Upper lobe of left lung (tissue), 6 donors: ENCODE measurements around the gene ANKRD13B. TPM values are rescaled to one million over a fixed set of nuclear protein-coding genes. Genes with fewer than 3 reads are reported as not detected.

Source experiments
- ATAC-seq, 2 donors: fragments of 200-7000 bp; cut with Tn5 transposase; one replicate each; pipeline ENCODE4 v1.9.1; 2022; ENCODE audit warnings: mild to moderate bottlenecking in 2 of 2, moderate library complexity in 2 of 2; ENCODE audit not compliant: low FRiP score in 2 of 2
- DNase-seq, 2 donors: peaks; one replicate each; pipeline ENCODE4 v3.0.0-alpha.2; 2019 to 2020
- H3K27ac ChIP-seq, 4 donors: fragments of 200-600 bp; sonication (generic); one replicate each; pipeline ENCODE4 v1.5.1; 2016 to 2019
- H3K27me3 ChIP-seq, 4 donors: fragments of 200-600 bp; sonication (generic); one replicate each; pipeline ENCODE4 v1.5.1; 2017 to 2019
- H3K36me3 ChIP-seq, 4 donors: fragments of 200-600 bp; sonication (generic); one replicate each; pipeline ENCODE4 v1.5.1; 2016 to 2019
- H3K4me1 ChIP-seq, 4 donors: fragments of 200-600 bp; sonication (generic); one replicate each; pipeline ENCODE4 v1.5.1; 2018 to 2019
- H3K4me3 ChIP-seq, 4 donors: fragments of 200-600 bp; sonication (generic); one replicate each; pipeline ENCODE4 v1.5.1; 2017 to 2019; ENCODE audit warnings: mild to moderate bottlenecking in 2 of 4, moderate library complexity in 1 of 4
- H3K9me3 ChIP-seq, 4 donors: fragments of 200-600 bp; sonication (generic); one replicate each; pipeline ENCODE4 v1.5.1; 2018 to 2019
- CTCF ChIP-seq, 6 experiments: fragments of 450-650 bp in 4 of 6; fragments of 200-600 bp in 2 of 6; sonication (generic) in 2 of 6; IDR thresholded peaks; one replicate each; pipeline ENCODE4 v1.5.1; 2016 to 2019; ENCODE audit warnings: antibody characterized with exemption in 6 of 6
- EP300 ChIP-seq, 4 donors: sonication (generic); formaldehyde crosslinking; IDR thresholded peaks; one replicate each; pipeline ENCODE4 v1.5.1; 2017; ENCODE audit warnings: antibody characterized with exemption in 4 of 4, control low read depth in 2 of 4
- POLR2A ChIP-seq, 4 donors: fragments of 450-650 bp; IDR thresholded peaks; one replicate each; pipeline ENCODE4 v1.5.1; 2016 to 2017; ENCODE audit warnings: antibody characterized with exemption in 4 of 4, mild to moderate bottlenecking in 2 of 4
- POLR2AphosphoS5 ChIP-seq, 2 donors: sonication (generic); formaldehyde crosslinking; IDR thresholded peaks; one replicate each; pipeline ENCODE4 v1.5.1; 2017; ENCODE audit warnings: antibody characterized with exemption in 2 of 2
- WGBS, 2 donors: methylation state at CpG; one replicate each; pipeline ENCODE4 v1.1.5; 2017 to 2018; 5-methylcytosine and 5-hydroxymethylcytosine counted together
- total RNA-seq, 6 donors: library from RNA; depleted of rRNA in 4 of 6; stranded (reverse); fragments of >200 nt in 4 of 6; gene quantifications; one replicate each; pipeline versions ENCODE4 v1.1.0 to v1.2.1, GENCODE V29; 2016 to 2021
- donor health status: DM: no; HTN: no; CAD: no; lungs with moderate emphysema.
- donor health status: DM: no; HTN: yes; CAD: no; lungs with severe emphysema.

ANKRD13B gene
- total RNA-seq, 6 donors from 2014 or later: 1.5 to 24.1 (median 3.9) TPM

- DNase-seq (peak; percentile 89 to 92), ATAC-seq (peak; percentile 49 to 76)
- TF ChIP-seq POLR2A (IDR thresholded peaks at IDR 0.05): peak in 1 of 4 donors; percentile 46
- TF ChIP-seq CTCF (IDR thresholded peaks at IDR 0.05): peak; percentile 49 to 79 (median 76)
- TF ChIP-seq POLR2AphosphoS5 (IDR thresholded peaks at IDR 0.05): peak in 1 of 2 donors; percentile 29
- no peak for TF ChIP-seq EP300 (IDR thresholded peaks at IDR 0.05)
- peak overlapping the region in 3 of 4 donors; percentile 35 to 51 (median 49) for H3K4me3 ChIP-seq
- H3K36me3 ChIP-seq: no peaks in the 10 kb centered on the region
- H3K9me3 ChIP-seq: no peaks in the 10 kb centered on the region
- H3K27me3 ChIP-seq: peaks cover 0 to 10% (median 0%) of the 10 kb centered on the region in 4 donors
- peak overlapping the region in 2 of 4 donors; percentile 66 to 69 for H3K27ac ChIP-seq
- WGBS, 2 donors: 25 to 43% methylated on average over 1 to 10 of the region's 16 CpGs
- H3K4me1 ChIP-seq: peaks cover 54 to 71% (median 65%) of the 10 kb centered on the region in 4 donors
Observed at GRCh38 chr17:29617125-29617480, 24.2 kb downstream of the ANKRD13B start.

DNA sequence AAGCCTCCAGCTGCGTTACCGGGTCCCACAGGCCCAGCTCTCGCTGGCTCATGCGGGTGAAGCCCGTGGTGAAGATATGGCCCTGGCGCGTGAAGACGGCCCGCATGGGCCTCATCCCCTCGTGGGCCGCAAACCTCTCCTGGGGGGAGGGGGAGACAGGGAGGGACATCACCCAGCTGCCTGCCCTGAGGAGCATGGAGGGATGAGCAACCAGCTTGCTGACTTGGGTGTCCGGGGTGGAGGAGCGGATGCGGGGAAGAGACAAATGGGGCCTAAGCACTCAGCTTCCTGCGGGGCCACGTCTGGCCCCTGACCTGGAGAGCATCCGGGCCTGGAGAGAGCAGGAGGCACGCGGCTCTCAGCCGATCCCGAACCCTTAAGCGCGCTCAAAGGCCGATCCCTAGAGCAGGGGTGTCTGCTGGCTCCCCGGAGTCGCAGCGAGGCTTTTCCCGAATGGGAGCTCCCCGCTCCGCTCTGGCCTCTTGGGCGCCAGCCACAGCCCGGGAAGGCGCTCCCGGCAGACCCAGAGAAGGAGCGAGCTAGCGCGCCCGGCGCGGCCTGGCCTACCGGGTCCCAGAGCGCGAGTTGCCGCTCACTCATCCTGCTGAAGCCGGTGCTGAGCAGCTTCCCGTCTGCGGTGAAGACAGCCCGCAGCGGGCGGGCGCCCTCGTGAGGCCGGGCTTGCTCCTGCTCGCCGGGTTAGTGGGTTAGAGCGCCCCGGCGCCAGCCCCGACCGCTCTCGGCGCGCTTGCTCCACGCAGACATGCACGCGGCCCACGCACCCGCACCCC lies 24.7 kb downstream of the ANKRD13B start:
- TF ChIP-seq POLR2AphosphoS5 (IDR thresholded peaks at IDR 0.05) (no peak), POLR2A (IDR thresholded peaks at IDR 0.05) (no peak), CTCF (IDR thresholded peaks at IDR 0.05) (peak; percentile 45 to 91 (median 76))
- Histone ChIP-seq H3K9me3 (no peaks in the 10 kb centered on the region), H3K36me3 (no peaks in the 10 kb centered on the region), H3K27me3 (peaks cover 0 to 10% (median 0%) of the 10 kb centered on the region in 4 donors), H3K4me3 (peak overlapping the region in 3 of 4 donors; percentile 35 to 51 (median 49)), H3K4me1 (peaks cover 56 to 75% (median 69%) of the 10 kb centered on the region in 4 donors), H3K27ac (peak overlapping the region in 2 of 4 donors; percentile 66 to 69)
- peak; percentile 92 to 98 for DNase-seq
- ATAC-seq: peak; percentile 66 to 75
- 34 to 45% methylated on average over 17 to 36 of the region's 68 CpGs for WGBS, 2 donors

DNA sequence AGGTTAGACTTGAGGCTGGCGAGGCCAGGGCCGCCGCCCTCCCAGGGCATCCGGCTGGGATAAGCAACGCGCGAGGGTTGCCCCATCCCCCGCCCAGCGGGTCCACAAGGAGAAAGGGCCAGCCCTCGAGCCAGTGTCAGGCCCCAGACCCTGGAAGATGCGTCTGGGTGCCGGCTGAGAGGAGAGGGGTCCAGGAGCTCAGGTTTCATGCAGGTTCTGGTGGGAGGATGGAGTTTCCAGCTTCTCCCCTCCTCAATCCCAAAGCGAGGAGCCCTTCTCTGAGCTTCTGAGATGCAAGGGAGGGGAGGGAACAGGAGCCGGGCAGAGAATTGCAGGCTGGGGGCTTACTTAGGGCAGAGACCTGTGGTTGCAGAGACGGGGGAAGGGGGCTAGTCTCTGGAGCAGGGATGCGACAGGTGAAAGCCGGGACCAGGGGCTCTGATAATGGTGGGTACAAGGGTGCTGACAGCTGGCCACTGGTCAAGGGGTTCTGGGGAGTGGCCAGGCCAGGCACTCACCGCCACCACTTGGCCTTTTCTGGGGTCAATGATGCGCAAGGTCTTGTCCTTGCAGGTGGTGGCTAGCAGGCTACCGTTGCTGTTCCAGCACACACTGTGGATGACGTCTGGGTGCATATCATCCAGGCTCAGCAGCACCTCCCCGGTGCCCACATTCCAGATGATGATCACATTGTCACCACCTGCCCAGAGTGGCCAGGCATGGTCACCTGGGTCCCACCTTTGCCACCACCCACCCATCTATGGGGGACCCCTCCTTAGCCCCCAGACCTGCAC lies 25.5 kb downstream of the ANKRD13B start:
- H3K9me3 ChIP-seq: no peaks in the 10 kb centered on the region
- peak overlapping the region in 3 of 4 donors; percentile 35 to 51 (median 49) for H3K4me3 ChIP-seq
- DNase-seq: no peak
- H3K4me1 ChIP-seq: peaks cover 55 to 74% (median 68%) of the 10 kb centered on the region in 4 donors
- peak overlapping the region in 2 of 4 donors; percentile 66 to 69 for H3K27ac ChIP-seq
- no peaks in the 10 kb centered on the region for H3K36me3 ChIP-seq
- H3K27me3 ChIP-seq: peaks cover 0 to 6% (median 1%) of the 10 kb centered on the region in 4 donors
- WGBS, 2 donors: 57 to 74% methylated on average over 10 to 11 of the region's 22 CpGs
- TF ChIP-seq POLR2AphosphoS5 (IDR thresholded peaks at IDR 0.05) (no peak), CTCF (IDR thresholded peaks at IDR 0.05) (no peak), POLR2A (IDR thresholded peaks at IDR 0.05) (no peak), EP300 (IDR thresholded peaks at IDR 0.05) (no peak)
- ATAC-seq: no peak

DNA sequence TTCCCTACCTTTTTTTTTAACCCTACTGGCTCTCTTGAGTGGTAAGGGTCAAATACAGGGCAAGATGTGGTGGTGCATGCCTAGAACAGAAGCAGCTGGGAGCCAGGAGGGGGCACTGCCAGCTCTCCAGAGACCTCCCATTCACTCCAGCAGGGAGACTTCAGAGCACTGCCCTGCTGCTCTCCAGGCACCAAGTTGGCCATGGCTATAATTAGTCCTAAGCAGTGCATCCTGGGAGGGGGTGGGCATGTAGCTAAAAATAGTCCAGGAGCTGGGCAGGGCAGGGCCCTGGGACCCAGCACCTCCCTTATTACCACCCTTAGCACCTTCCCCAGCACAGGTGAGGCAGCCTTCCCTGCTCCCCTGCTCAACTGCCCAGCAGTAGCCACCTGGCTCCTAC lies 26.3 kb downstream of the ANKRD13B start:
- DNase-seq: no peak

DNA sequence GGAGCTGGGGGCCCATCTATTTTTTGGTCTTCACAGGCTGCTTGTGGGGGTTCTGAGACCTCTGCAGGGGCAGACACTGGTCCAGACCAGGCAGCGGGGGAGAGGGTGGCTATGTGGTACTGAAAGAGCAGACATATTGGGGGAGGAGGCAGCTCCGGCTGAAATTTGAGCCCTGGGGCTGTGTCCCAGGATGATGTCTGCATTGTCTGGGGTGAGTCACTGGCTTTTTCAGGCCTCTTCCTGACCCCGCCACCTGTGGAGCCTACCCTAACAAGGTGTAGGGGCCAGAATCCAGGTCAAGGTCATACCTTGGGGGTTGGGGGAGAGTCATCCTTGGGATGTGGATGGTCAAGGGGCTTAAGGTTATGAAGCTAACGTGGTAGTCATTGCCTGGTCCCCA lies 27.3 kb downstream of the ANKRD13B start:
- Histone ChIP-seq H3K4me1 (peaks cover 38 to 56% (median 50%) of the 10 kb centered on the region in 4 donors), H3K4me3 (no peak overlapping the region), H3K27ac (no peak overlapping the region), H3K27me3 (peaks cover 0 to 6% (median 1%) of the 10 kb centered on the region in 4 donors), H3K9me3 (no peaks in the 10 kb centered on the region), H3K36me3 (no peaks in the 10 kb centered on the region)
- no peak for DNase-seq
- 85 to 97% methylated on average over 2 to 4 of the region's 4 CpGs for WGBS, 2 donors
- no peak for ATAC-seq
- TF ChIP-seq POLR2AphosphoS5 (IDR thresholded peaks at IDR 0.05) (no peak), EP300 (IDR thresholded peaks at IDR 0.05) (no peak), POLR2A (IDR thresholded peaks at IDR 0.05) (no peak), CTCF (IDR thresholded peaks at IDR 0.05) (no peak)

More for the DNA sequence above, 26.3 kb downstream of the ANKRD13B start:
- Histone ChIP-seq H3K4me1 (peaks cover 47 to 66% (median 60%) of the 10 kb centered on the region in 4 donors), H3K4me3 (no peak overlapping the region), H3K27me3 (peaks cover 0 to 6% (median 1%) of the 10 kb centered on the region in 4 donors), H3K9me3 (no peaks in the 10 kb centered on the region), H3K27ac (no peak overlapping the region), H3K36me3 (no peaks in the 10 kb centered on the region)
- no peak for ATAC-seq
- no peak for TF ChIP-seq EP300 (IDR thresholded peaks at IDR 0.05)
